Measurements from ENCODE around the gene F5. TPM values are rescaled to one million over a fixed set of nuclear protein-coding genes. Genes with fewer than 3 reads are reported as not detected.

F5 gene
- total RNA-seq, 1 donor from 2014 or later = not detected

- no peak for DNase-seq (ENCODE audit: low read depth in 2 of 2)
Measured at GRCh38 chr1:169588785-169589485, 2.7 kb upstream of the F5 start.

GRCh38 chr1:169588112-169588511, 1.8 kb upstream of the F5 start:
- DNase-seq (ENCODE audit: low read depth in 2 of 2) = no peak

- DNase-seq (ENCODE audit: low read depth in 2 of 2) = no peak
Measured at GRCh38 chr1:169586067-169586394, 250 bp downstream of the F5 start.

GRCh38 chr1:169585181-169585580, 1.1 kb downstream of the F5 start:
- DNase-seq (ENCODE audit: low read depth in 2 of 2) = no peak

- DNase-seq (ENCODE audit: low read depth in 2 of 2) = no peak
Measured at GRCh38 chr1:169584483-169585144, 1.7 kb downstream of the F5 start.

- no peak for DNase-seq (ENCODE audit: low read depth in 2 of 2)
Measured at GRCh38 chr1:169577981-169578738, 8.1 kb downstream of the F5 start.

GRCh38 chr1:169576935-169577331, 9.3 kb downstream of the F5 start:
- DNase-seq (ENCODE audit: low read depth in 2 of 2) = no peak

- no peak for DNase-seq (ENCODE audit: low read depth in 2 of 2)
Measured at GRCh38 chr1:169576241-169576934, 9.9 kb downstream of the F5 start.

- DNase-seq (ENCODE audit: low read depth in 2 of 2) = no peak
Measured at GRCh38 chr1:169574336-169574735, 11.9 kb downstream of the F5 start.

GRCh38 chr1:169572187-169572586, 14.1 kb downstream of the F5 start:
- peak in 1 of 2 donors; percentile 10 for DNase-seq (ENCODE audit: low read depth in 2 of 2)

- DNase-seq (ENCODE audit: low read depth in 2 of 2) = no peak
Measured at GRCh38 chr1:169571450-169571849, 14.8 kb downstream of the F5 start.

GRCh38 chr1:169570172-169570574, 16.1 kb downstream of the F5 start:
- no peak for DNase-seq (ENCODE audit: low read depth in 2 of 2)

GRCh38 chr1:169568497-169568896, 17.8 kb downstream of the F5 start:
- no peak for DNase-seq (ENCODE audit: low read depth in 2 of 2)

- peak in 1 of 2 donors; percentile 10 for DNase-seq (ENCODE audit: low read depth in 2 of 2)
Measured at GRCh38 chr1:169565335-169566271, 20.7 kb downstream of the F5 start.

- no peak for DNase-seq (ENCODE audit: low read depth in 2 of 2)
Measured at GRCh38 chr1:169563650-169564049, 22.6 kb downstream of the F5 start.

GRCh38 chr1:169563019-169563615, 23.2 kb downstream of the F5 start:
- no peak for DNase-seq (ENCODE audit: low read depth in 2 of 2)

- DNase-seq (ENCODE audit: low read depth in 2 of 2) = no peak
Measured at GRCh38 chr1:169561692-169562091, 24.6 kb downstream of the F5 start.

- no peak for DNase-seq (ENCODE audit: low read depth in 2 of 2)
Measured at GRCh38 chr1:169557131-169557530, 29.1 kb downstream of the F5 start.

- peak; percentile 23 to 58 for DNase-seq (ENCODE audit: low read depth in 2 of 2)
Measured at GRCh38 chr1:169550294-169550693, 36.0 kb downstream of the F5 start.

- DNase-seq (ENCODE audit: low read depth in 2 of 2) = no peak
Measured at GRCh38 chr1:169548282-169548681, 38.0 kb downstream of the F5 start.
